Measurements from ENCODE around the gene NOC2L. TPM values are rescaled to one million over a fixed set of nuclear protein-coding genes. Genes with fewer than 3 reads are reported as not detected.
A peak's percentile ranks its signal among the peaks of the same experiment; 100 is the strongest.

The NOC2L gene
- total RNA-seq, 1 donor from 2014 or later, result 39.6 TPM

GRCh38 chr1:914891-915280 is 44.2 kb downstream of the NOC2L start:
- Mint-ChIP-seq H3K4me3 (peak overlapping the region; percentile 52), H3K4me1 (peaks cover 32% of the 10 kb centered on the region), H3K27me3 (ENCODE audit: insufficient read depth, low read depth) (peaks cover 15% of the 10 kb centered on the region), H3K36me3 (peaks cover 3% of the 10 kb centered on the region), H3K9me3 (peaks cover 2% of the 10 kb centered on the region), H3K27ac (no peak overlapping the region)
- TF ChIP-seq CTCF (IDR thresholded peaks at IDR 0.05), result no peak
- no peak overlapping the region for H2AFZ ChIP-seq (replicated peaks)
- H3K27ac ChIP-seq, result no peak overlapping the region
- no peak overlapping the region for H3K4me2 ChIP-seq
- no peaks in the 10 kb centered on the region for H3F3A ChIP-seq (ENCODE audit: low read depth)
- peaks cover 96% of the 10 kb centered on the region for H3K27me3 ChIP-seq
- no peak overlapping the region for H3K4me3 ChIP-seq
- no peak overlapping the region for H3K9ac ChIP-seq
- H3K79me2 ChIP-seq (ENCODE audit: low read depth), result no peaks in the 10 kb centered on the region
- no peak for DNase-seq (ENCODE audit: low spot score)
- no peaks in the 10 kb centered on the region for H3K9me3 ChIP-seq (ENCODE audit: low read depth)
- H3K36me3 ChIP-seq, result no peaks in the 10 kb centered on the region
- no peaks in the 10 kb centered on the region for H3K4me1 ChIP-seq
- H4K20me1 ChIP-seq (ENCODE audit: low read depth), result peaks cover 2% of the 10 kb centered on the region

GRCh38 chr1:914131-914890 is 44.7 kb downstream of the NOC2L start:
- no peak for DNase-seq (ENCODE audit: low spot score)
- Mint-ChIP-seq H3K4me3 (no peak overlapping the region), H3K4me1 (peaks cover 32% of the 10 kb centered on the region), H3K27me3 (ENCODE audit: insufficient read depth, low read depth) (peaks cover 14% of the 10 kb centered on the region), H3K36me3 (peaks cover 3% of the 10 kb centered on the region), H3K27ac (no peak overlapping the region), H3K9me3 (peaks cover 2% of the 10 kb centered on the region)
- Histone ChIP-seq H3K27ac (no peak overlapping the region), H3K79me2 (ENCODE audit: low read depth) (no peaks in the 10 kb centered on the region), H3K4me1 (no peaks in the 10 kb centered on the region), H3K4me2 (no peak overlapping the region), H2AFZ (replicated peaks) (no peak overlapping the region), H3F3A (ENCODE audit: low read depth) (no peaks in the 10 kb centered on the region), H3K36me3 (no peaks in the 10 kb centered on the region), H4K20me1 (ENCODE audit: low read depth) (no peaks in the 10 kb centered on the region), H3K27me3 (peaks cover 90% of the 10 kb centered on the region), H3K4me3 (no peak overlapping the region), H3K9ac (no peak overlapping the region), H3K9me3 (ENCODE audit: low read depth) (no peaks in the 10 kb centered on the region)
- TF ChIP-seq CTCF (IDR thresholded peaks at IDR 0.05), result no peak
- TF ChIP-seq EZH2phosphoT487 (IDR thresholded peaks at IDR 0.05), result no peak
- no peak for TF ChIP-seq EZH2 (IDR thresholded peaks at IDR 0.05)

- Histone ChIP-seq H2AFZ (replicated peaks) (no peak overlapping the region), H3K9me3 (ENCODE audit: low read depth) (no peaks in the 10 kb centered on the region), H3K9ac (no peak overlapping the region), H3K4me1 (no peaks in the 10 kb centered on the region), H3F3A (ENCODE audit: low read depth) (no peaks in the 10 kb centered on the region), H3K36me3 (no peaks in the 10 kb centered on the region), H4K20me1 (ENCODE audit: low read depth) (no peaks in the 10 kb centered on the region), H3K79me2 (ENCODE audit: low read depth) (no peaks in the 10 kb centered on the region), H3K4me2 (no peak overlapping the region), H3K27me3 (peaks cover 83% of the 10 kb centered on the region), H3K27ac (no peak overlapping the region), H3K4me3 (no peak overlapping the region)
- H3K27me3 Mint-ChIP-seq (ENCODE audit: insufficient read depth, low read depth), result peaks cover 13% of the 10 kb centered on the region
- H3K27ac Mint-ChIP-seq, result no peak overlapping the region
- H3K4me3 Mint-ChIP-seq, result no peak overlapping the region
- no peak for TF ChIP-seq EZH2phosphoT487 (IDR thresholded peaks at IDR 0.05)
- no peak for TF ChIP-seq EZH2 (IDR thresholded peaks at IDR 0.05)
- TF ChIP-seq CTCF (IDR thresholded peaks at IDR 0.05), result no peak
- DNase-seq (ENCODE audit: low spot score), result no peak
- H3K4me1 Mint-ChIP-seq, result peaks cover 29% of the 10 kb centered on the region
- H3K36me3 Mint-ChIP-seq, result peaks cover 3% of the 10 kb centered on the region
- H3K9me3 Mint-ChIP-seq, result peaks cover 2% of the 10 kb centered on the region
These were observed 45.4 kb downstream of the NOC2L start for GRCh38 chr1:913491-914130.

All from neural progenitor cell (in vitro differentiated cells).